Measurements from ENCODE around the gene WEE1. TPM values are rescaled to one million over a fixed set of nuclear protein-coding genes. Genes with fewer than 3 reads are reported as not detected.
A peak's percentile ranks its signal among the peaks of the same experiment; 100 is the strongest.

Gene WEE1
- total RNA-seq, 2 experiments from 2014 or later, result 45.2 to 49.2 TPM

DNA sequence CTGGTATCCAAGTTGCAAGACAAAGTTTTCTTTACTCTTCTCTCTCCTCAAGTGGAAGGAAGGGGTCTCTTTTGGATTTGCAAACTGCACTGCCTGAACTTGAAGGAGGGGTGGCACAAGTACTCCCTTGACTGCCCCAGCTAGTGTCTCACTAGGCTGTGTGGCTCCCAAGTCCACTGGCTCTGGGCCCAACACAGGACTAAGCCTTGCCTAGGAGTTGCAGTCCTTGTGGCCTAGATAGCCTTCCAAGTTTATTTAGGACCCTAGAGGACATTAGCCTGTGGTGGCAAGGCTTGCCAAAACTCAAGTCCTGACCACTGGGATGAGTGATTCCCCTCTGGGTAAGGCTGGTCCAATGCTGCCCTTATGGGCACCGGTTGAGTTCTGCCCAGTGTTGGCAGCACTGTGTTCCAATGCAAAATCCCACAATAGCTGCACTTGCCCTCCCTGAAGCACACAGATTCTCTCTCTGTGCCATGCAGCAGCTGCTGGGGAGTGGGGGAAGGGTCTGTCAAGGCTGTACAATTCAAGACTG is 10.2 kb upstream of the WEE1 start:
- ATAC-seq (no peak), DNase-seq (no peak)
- H3K27ac Mint-ChIP-seq, result no peak overlapping the region
- CTCF ChIA-PET, result interaction anchor here (0.9 to 6.3 kb wide), 3 partner anchors 28 to 56 kb away, joined by 4 to 37 read pairs (median 4); no protein-coding TSS in a partner anchor
- peaks cover 13% of the 10 kb centered on the region for H3K4me1 Mint-ChIP-seq (ENCODE audit: low read depth)
- TF ChIP-seq, protein P1, sequence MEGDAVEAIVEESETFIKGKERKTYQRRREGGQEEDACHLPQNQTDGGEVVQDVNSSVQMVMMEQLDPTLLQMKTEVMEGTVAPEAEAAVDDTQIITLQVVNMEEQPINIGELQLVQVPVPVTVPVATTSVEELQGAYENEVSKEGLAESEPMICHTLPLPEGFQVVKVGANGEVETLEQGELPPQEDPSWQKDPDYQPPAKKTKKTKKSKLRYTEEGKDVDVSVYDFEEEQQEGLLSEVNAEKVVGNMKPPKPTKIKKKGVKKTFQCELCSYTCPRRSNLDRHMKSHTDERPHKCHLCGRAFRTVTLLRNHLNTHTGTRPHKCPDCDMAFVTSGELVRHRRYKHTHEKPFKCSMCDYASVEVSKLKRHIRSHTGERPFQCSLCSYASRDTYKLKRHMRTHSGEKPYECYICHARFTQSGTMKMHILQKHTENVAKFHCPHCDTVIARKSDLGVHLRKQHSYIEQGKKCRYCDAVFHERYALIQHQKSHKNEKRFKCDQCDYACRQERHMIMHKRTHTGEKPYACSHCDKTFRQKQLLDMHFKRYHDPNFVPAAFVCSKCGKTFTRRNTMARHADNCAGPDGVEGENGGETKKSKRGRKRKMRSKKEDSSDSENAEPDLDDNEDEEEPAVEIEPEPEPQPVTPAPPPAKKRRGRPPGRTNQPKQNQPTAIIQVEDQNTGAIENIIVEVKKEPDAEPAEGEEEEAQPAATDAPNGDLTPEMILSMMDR (IDR thresholded peaks at IDR 0.05), result no peak
- intact Hi-C loops (cut with micrococcal nuclease), result no loop called here
- no peak overlapping the region for H3K4me3 Mint-ChIP-seq
- POLR2A ChIA-PET, result interaction anchor here (1.2 kb wide), 1 partner anchor 11 kb away, joined by 4 read pairs; no protein-coding TSS in a partner anchor
- H3K27me3 Mint-ChIP-seq, result no peaks in the 10 kb centered on the region
- peaks cover 1% of the 10 kb centered on the region for H3K36me3 Mint-ChIP-seq (ENCODE audit: low read depth)
- H3K9me3 Mint-ChIP-seq, result peaks cover 6% of the 10 kb centered on the region

DNA sequence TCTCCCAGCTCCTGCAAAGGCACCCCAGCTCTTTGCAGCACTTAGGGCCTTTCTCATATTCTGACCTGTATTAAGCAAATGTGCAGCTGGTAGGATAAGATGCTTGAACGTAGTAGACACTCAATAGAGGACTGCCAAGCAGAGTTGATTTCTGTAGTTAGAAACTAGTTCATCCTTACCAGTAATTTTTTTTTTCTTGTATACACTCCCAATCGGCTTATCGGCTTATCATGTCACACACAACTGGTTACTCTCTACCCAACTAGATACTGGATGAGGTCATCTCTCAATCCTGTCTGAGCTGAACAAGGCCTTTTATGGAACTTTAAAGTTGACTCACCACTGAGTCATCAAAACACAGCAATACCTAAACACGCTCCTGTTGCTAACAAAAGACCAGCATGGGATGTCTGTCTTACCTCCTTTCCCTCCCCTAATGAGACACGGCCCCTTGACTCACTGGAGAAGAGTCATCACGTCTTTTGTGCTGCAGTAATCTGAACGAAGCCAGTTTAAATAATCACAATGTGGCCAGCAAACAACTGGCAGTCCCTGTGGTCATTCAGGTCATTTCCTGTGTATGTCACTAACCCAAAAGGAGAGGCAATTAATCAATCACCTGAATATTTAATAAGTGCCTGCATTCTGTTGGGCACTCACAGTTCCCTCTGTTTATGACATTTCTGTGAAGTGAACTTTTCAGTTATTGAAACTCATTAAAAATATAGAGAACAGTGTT is 7.5 kb upstream of the WEE1 start:
- ATAC-seq, result peak; percentile 97
- ChIA-PET POLR2A (interaction anchor here (0.6 to 1.5 kb wide), 4 partner anchors 35 to 221 kb away, joined by 3 to 4 read pairs (median 4); partner anchors contain the start of gene ZNF143), CTCF (interaction anchor here (1.5 to 6.3 kb wide), 4 partner anchors 30 to 183 kb away, joined by 4 to 37 read pairs (median 9); no protein-coding TSS in a partner anchor)
- peaks cover 13% of the 10 kb centered on the region for H3K4me1 Mint-ChIP-seq (ENCODE audit: low read depth)
- H3K4me3 Mint-ChIP-seq, result no peak overlapping the region
- peaks cover 3% of the 10 kb centered on the region for H3K27me3 Mint-ChIP-seq
- TF ChIP-seq, protein P1 (IDR thresholded peaks at IDR 0.05), result no peak
- H3K9me3 Mint-ChIP-seq, result peaks cover 5% of the 10 kb centered on the region
- peak overlapping the region; percentile 73 for H3K27ac Mint-ChIP-seq
- DNase-seq, result peak; percentile 77
- H3K36me3 Mint-ChIP-seq (ENCODE audit: low read depth), result no peaks in the 10 kb centered on the region
- intact Hi-C loops (cut with micrococcal nuclease), result no loop called here

DNA sequence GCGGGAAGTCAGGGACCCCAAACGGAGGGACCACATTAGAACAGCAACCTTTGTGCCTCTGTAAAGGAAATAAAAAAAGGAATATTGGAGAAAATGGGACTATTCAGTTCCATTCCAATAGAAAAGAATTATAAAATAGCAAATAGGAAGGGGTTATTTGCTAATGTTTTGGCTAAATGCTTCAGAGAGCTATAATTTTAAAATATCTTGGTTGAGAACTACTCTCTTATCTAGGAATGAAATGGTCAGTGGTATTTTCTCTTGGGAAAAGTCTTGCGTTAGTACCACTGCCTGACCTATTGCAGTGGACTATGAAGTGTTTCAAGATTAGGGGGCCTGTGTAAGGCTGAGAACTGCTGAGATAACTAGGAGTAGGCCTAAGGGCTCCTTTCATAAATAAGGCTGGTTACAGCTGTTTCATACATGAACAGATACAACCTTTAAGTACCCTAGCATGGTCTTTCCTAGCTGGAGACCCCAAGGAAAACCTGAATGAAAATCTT is 6.9 kb upstream of the WEE1 start:
- POLR2A ChIA-PET, result interaction anchor here (0.6 to 1.5 kb wide), 4 partner anchors 35 to 222 kb away, joined by 3 to 5 read pairs (median 4); partner anchors contain the start of gene ZNF143
- CTCF ChIA-PET, result interaction anchor here (0.8 to 6.3 kb wide), 4 partner anchors 10 to 182 kb away, joined by 3 to 37 read pairs (median 9); no protein-coding TSS in a partner anchor
- intact Hi-C loops (cut with micrococcal nuclease), result no loop called here

DNA sequence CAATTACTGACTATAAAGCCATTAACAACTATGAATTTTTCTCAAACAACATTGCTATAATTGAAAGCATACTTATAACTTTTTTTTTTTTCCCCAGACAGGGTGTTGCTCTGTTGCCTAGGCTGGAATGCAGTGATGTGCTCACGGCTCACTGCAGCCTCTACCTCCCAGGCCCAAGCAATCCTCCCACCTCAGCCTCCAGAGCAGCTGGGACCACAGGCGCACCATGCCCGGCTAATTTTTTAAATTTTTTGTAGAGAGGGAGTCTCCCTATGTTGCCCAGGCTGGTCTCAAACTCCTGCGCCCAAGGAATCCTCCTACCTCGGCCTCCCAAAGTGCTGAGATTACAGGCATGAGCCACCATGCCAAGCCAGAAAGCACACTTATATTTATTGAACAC is 6.1 kb upstream of the WEE1 start:
- ATAC-seq, result no peak
- intact Hi-C loops (cut with micrococcal nuclease), result no loop called here
- no peak for DNase-seq
- CTCF ChIA-PET, result interaction anchor here (0.8 to 2.4 kb wide), 3 partner anchors 9 to 181 kb away, joined by 3 to 11 read pairs (median 7); no protein-coding TSS in a partner anchor
- H3K27ac Mint-ChIP-seq, result no peak overlapping the region
- H3K4me1 Mint-ChIP-seq (ENCODE audit: low read depth), result peaks cover 13% of the 10 kb centered on the region
- POLR2A ChIA-PET, result interaction anchor here (0.7 to 1.5 kb wide), 2 partner anchors 62 to 107 kb away, joined by 4 to 5 read pairs; partner anchors contain the start of gene ZNF143
- no peaks in the 10 kb centered on the region for H3K36me3 Mint-ChIP-seq (ENCODE audit: low read depth)
- no peak overlapping the region for H3K4me3 Mint-ChIP-seq
- no peaks in the 10 kb centered on the region for H3K9me3 Mint-ChIP-seq
- TF ChIP-seq, protein P1 (IDR thresholded peaks at IDR 0.05), result no peak
- peaks cover 6% of the 10 kb centered on the region for H3K27me3 Mint-ChIP-seq

More for the DNA sequence above, 6.9 kb upstream of the WEE1 start:
- TF ChIP-seq, protein P1 (IDR thresholded peaks at IDR 0.05), result no peak
- Mint-ChIP-seq H3K9me3 (peaks cover under 1% of the 10 kb centered on the region), H3K4me3 (no peak overlapping the region), H3K27me3 (peaks cover 4% of the 10 kb centered on the region), H3K27ac (no peak overlapping the region), H3K4me1 (ENCODE audit: low read depth) (peaks cover 13% of the 10 kb centered on the region), H3K36me3 (ENCODE audit: low read depth) (no peaks in the 10 kb centered on the region)
- ATAC-seq (no peak), DNase-seq (no peak)

Measured in activated CD8-positive, alpha-beta T cell treated with anti-CD3 and anti-CD28 coated beads for 36 hours (primary cell).